ENCODE data around the gene NIPSNAP3A.
"Not testable (repeated sequence)": the region's sequence is repeated elsewhere in the genome, so short reads cannot be mapped to it uniquely, and the experiment has no call there.

The NIPSNAP3A gene

DNA sequence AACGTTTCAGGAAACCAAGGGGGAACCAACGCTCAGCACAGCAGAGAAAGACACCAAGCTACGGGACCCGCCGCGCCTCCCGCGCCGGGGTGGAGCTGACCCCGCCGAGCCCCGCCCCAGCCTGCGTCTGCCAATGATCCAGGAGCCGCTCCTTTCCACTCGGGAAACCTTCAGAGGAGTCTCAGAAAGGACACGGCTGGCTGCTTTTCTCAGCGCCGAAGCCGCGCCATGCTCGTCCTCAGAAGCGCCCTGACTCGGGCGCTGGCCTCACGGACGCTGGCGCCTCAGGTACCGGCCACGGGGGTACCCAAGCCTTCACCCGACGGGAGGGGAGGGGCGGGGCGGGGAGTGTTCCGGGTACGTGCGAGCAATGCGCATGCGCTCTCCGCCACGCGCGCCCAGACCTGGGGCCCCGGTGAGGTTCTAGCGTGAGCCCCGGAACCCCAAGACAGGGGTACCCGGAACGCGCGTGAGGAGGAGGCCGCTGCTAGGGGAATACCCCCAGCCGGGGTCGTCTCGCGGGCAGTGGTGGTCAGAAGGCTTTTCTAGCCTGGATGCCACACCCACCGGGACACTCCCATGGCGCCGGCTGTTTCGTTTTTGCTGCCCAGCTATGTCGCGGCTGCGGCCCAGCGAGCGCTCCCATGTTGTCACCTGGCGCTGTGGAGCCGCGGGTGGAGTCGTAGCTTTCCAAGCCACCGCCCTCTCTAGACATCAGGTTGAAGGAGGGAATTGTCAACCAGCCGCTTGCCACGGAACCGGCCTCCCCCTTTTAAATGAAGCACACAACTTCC is at the start of gene NIPSNAP3A:
NIPSNAP3A (plus strand) TSS at position 119 of the 794 bp plus-strand sequence; CDS start at position 229, 110 bp downstream.
- CTCF ChIA-PET = interaction anchor here (1.3 to 2.4 kb wide), 7 partner anchors 9 to 27 kb away, joined by 3 to 10 read pairs (median 4); partner anchors contain the start of gene NIPSNAP3B
- POLR2A ChIA-PET = interaction anchor here (0.6 to 1.6 kb wide), 4 partner anchors 22 to 558 kb away, joined by 3 to 10 read pairs (median 4); no protein-coding TSS in a partner anchor
- TF ChIP-seq, protein P1, sequence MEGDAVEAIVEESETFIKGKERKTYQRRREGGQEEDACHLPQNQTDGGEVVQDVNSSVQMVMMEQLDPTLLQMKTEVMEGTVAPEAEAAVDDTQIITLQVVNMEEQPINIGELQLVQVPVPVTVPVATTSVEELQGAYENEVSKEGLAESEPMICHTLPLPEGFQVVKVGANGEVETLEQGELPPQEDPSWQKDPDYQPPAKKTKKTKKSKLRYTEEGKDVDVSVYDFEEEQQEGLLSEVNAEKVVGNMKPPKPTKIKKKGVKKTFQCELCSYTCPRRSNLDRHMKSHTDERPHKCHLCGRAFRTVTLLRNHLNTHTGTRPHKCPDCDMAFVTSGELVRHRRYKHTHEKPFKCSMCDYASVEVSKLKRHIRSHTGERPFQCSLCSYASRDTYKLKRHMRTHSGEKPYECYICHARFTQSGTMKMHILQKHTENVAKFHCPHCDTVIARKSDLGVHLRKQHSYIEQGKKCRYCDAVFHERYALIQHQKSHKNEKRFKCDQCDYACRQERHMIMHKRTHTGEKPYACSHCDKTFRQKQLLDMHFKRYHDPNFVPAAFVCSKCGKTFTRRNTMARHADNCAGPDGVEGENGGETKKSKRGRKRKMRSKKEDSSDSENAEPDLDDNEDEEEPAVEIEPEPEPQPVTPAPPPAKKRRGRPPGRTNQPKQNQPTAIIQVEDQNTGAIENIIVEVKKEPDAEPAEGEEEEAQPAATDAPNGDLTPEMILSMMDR (IDR thresholded peaks at IDR 0.05; ENCODE audit: control extremely low read depth, extremely low read depth, low read depth, missing control alignments) = no peak
- DNase-seq (ENCODE audit: extremely low spot score) = peak; percentile 90

DNA sequence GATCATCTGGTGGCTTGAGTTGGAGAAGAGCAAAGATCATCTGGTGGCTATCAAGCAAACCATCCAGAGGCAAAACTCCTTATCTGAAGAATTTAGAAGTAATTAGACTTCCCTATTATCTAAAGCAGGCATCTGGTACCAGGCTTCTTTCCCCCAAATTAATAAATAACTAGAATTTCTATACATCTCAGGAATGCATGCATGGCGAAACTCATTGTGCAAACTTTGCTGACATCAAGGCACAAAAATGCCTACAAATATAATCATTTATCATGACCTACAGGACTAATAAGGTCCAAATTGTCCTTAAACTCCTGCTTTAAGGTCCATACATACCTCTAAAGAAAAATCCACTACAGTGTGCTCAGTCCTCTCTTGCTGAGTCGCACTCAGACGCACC is 47.2 kb upstream of the NIPSNAP3A start:
- CTCF ChIA-PET = no interaction called here
- TF ChIP-seq, protein P1 (IDR thresholded peaks at IDR 0.05; ENCODE audit: control extremely low read depth, extremely low read depth, low read depth, missing control alignments) = no peak
- DNase-seq (ENCODE audit: extremely low spot score) = no peak
- POLR2A ChIA-PET = no interaction called here

DNA sequence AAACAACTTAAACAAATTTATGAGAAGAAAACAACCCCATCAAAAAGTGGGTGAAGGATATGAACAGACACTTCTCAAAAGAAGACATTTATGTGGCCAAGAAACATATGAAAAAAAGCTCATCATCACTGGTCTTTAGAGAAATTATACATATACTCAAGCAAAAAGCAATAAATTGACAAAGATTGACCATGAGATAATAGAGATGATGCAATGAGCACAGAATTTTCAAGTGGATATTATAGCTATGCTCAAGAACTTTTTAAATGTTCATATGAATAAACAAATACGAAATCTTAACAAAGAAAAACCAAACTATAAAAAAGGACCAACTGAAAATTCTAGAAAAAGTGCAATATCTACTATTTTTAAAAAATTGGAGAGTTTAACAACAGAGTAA is 38.7 kb upstream of the NIPSNAP3A start:
- DNase-seq (ENCODE audit: extremely low spot score); CTCF ChIA-PET; POLR2A ChIA-PET: not testable (repeated sequence)

GRCh38 chr9:104711604-104712003 is 35.9 kb upstream of the NIPSNAP3A start:
- POLR2A ChIA-PET = no interaction called here

GRCh38 chr9:104725014-104725413 is 22.5 kb upstream of the NIPSNAP3A start:
- DNase-seq (ENCODE audit: extremely low spot score) = no peak
- POLR2A ChIA-PET = no interaction called here
- CTCF ChIA-PET = interaction anchor here (1.4 kb wide), 1 partner anchor 19 kb away, joined by 5 read pairs; no protein-coding TSS in a partner anchor

More at GRCh38 chr9:104711604-104712003, 35.9 kb upstream of the NIPSNAP3A start:
- CTCF ChIA-PET = no interaction called here
- DNase-seq (ENCODE audit: extremely low spot score) = no peak
- TF ChIP-seq, protein P1 (IDR thresholded peaks at IDR 0.05; ENCODE audit: control extremely low read depth, extremely low read depth, low read depth, missing control alignments) = no peak

GRCh38 chr9:104738452-104738851 is 9.0 kb upstream of the NIPSNAP3A start:
- ChIA-PET CTCF (no interaction called here), POLR2A (no interaction called here)
- DNase-seq (ENCODE audit: extremely low spot score) = no peak
- TF ChIP-seq, protein P1 (IDR thresholded peaks at IDR 0.05; ENCODE audit: control extremely low read depth, extremely low read depth, low read depth, missing control alignments) = no peak

More at GRCh38 chr9:104725014-104725413, 22.5 kb upstream of the NIPSNAP3A start:
- TF ChIP-seq, protein P1 (IDR thresholded peaks at IDR 0.05; ENCODE audit: control extremely low read depth, extremely low read depth, low read depth, missing control alignments) = no peak

GRCh38 chr9:104740621-104741020 is 6.9 kb upstream of the NIPSNAP3A start:
- ChIA-PET CTCF (no interaction called here), POLR2A (no interaction called here)
- DNase-seq (ENCODE audit: extremely low spot score) = no peak
- TF ChIP-seq, protein P1 (IDR thresholded peaks at IDR 0.05; ENCODE audit: control extremely low read depth, extremely low read depth, low read depth, missing control alignments) = no peak

Measured in GM10248 (cell line).